H1 (cell line): ENCODE data around the gene CD300H. TPM values are rescaled to one million over a fixed set of nuclear protein-coding genes. Genes with fewer than 3 reads are reported as not detected.

Experiments used
- CTCF ChIA-PET: fragments of 300-600 bp; sonication (Branson Sonifier 250); formaldehyde crosslinking; loops from one replicate; lab custom pipeline; 2021; ENCODE audit not compliant: partially characterized antibody; lab: Charles Lee
- POLR2A ChIA-PET: fragments of 300-600 bp; sonication (Branson Sonifier 250); formaldehyde crosslinking; loops from one replicate; lab custom pipeline; 2021; ENCODE audit warnings: inconsistent platforms; ENCODE audit not compliant: partially characterized antibody; lab: Charles Lee
- DNase-seq, 2 experiments: peaks; one replicate each; pipeline versions ENCODE4 v3.0.0 to v3.0.0-alpha.2; 2010 to 2022; ENCODE audit warnings: low spot score in 2 of 2, low read depth in 1 of 2, mixed read lengths in 1 of 2
- FAIRE-seq: peaks from 2 replicates; lab custom pipeline; 2011; peaks lifted over from hg19 to GRCh38; lab: Jason Lieb, UNC
- H2AFZ ChIP-seq: 2 replicates; pipeline ENCODE4 v1.8.1; 2012; ENCODE audit warnings: low read length, inconsistent platforms
- H2AK5ac ChIP-seq: 2 replicates; pipeline ENCODE4 v1.6.1; 2013; ENCODE audit warnings: low read depth, low read length
- H2BK120ac ChIP-seq: replicated peaks from 2 replicates; pipeline ENCODE3; 2013; ENCODE audit warnings: low read depth, low read length, inconsistent platforms
- H2BK12ac ChIP-seq: 2 replicates; pipeline ENCODE4 v1.6.1; 2013; ENCODE audit warnings: low read depth, low read length
- H2BK15ac ChIP-seq: 2 replicates; pipeline ENCODE4 v1.6.1; 2013; ENCODE audit warnings: low read length
- H2BK20ac ChIP-seq: 2 replicates; pipeline ENCODE4 v1.6.1; 2013; ENCODE audit warnings: low read length
- H2BK5ac ChIP-seq: 2 replicates; pipeline ENCODE4 v1.6.1; 2013; ENCODE audit warnings: low read depth, low read length
- H3K14ac ChIP-seq: 2 replicates; pipeline ENCODE4 v1.6.1; 2013; ENCODE audit warnings: inconsistent platforms; ENCODE audit not compliant: insufficient read length
- H3K18ac ChIP-seq: 2 replicates; pipeline ENCODE4 v1.6.1; 2013; ENCODE audit warnings: low read length; ENCODE audit errors: extremely low read depth
- H3K23ac ChIP-seq: 2 replicates; pipeline ENCODE4 v1.6.1; 2013; ENCODE audit warnings: inconsistent platforms; ENCODE audit not compliant: insufficient read length
- H3K23me2 ChIP-seq: 2 replicates; pipeline ENCODE4 v1.6.1; 2013; ENCODE audit warnings: low read depth, low read length
- H3K27ac ChIP-seq: 2 replicates; pipeline ENCODE4 v1.6.1; 2011; ENCODE audit warnings: low read depth, low read length, inconsistent platforms
- H3K27me3 ChIP-seq, 4 experiments: replicated peaks in 1 of 4; 1 replicate in 1 of 4; 2 replicates in 3 of 4; pipeline versions ENCODE4 v1.6.1 to v1.8.1; 2011 to 2013; ENCODE audit warnings: low read length in 3 of 4, mild to moderate bottlenecking in 3 of 4, inconsistent platforms in 2 of 4, mixed read lengths in 2 of 4, moderate library complexity in 1 of 4; ENCODE audit not compliant: control insufficient read depth in 3 of 4, insufficient read depth in 3 of 4; ENCODE audit errors: extremely low read depth in 1 of 4
- H3K36me3 ChIP-seq, 4 experiments: 2 replicates each; pipeline versions ENCODE4 v1.6.1 to v1.8.1; 2011 to 2013; ENCODE audit warnings: mild to moderate bottlenecking in 4 of 4, low read length in 3 of 4, moderate library complexity in 2 of 4, control low read depth in 1 of 4, inconsistent platforms in 1 of 4; ENCODE audit not compliant: insufficient read depth in 4 of 4, control insufficient read depth in 2 of 4
- H3K4ac ChIP-seq: replicated peaks from 2 replicates; pipeline ENCODE3; 2013; ENCODE audit warnings: low read length, low read depth, mixed read lengths, inconsistent platforms; ENCODE audit not compliant: insufficient read length
- H3K4me1 ChIP-seq, 4 experiments: replicated peaks in 1 of 4; 1 replicate in 1 of 4; 2 replicates in 3 of 4; pipeline versions ENCODE4 v1.6.1 to v1.8.1; 2011 to 2013; ENCODE audit warnings: low read length in 3 of 4, inconsistent platforms in 2 of 4, mixed read lengths in 1 of 4; ENCODE audit not compliant: insufficient read depth in 4 of 4, control insufficient read depth in 3 of 4
- H3K4me2 ChIP-seq, 2 experiments: 2 replicates each; pipeline versions ENCODE4 v1.6.1 to v1.8.1; 2011 to 2013; ENCODE audit warnings: low read depth in 2 of 2, low read length in 2 of 2, control low read depth in 1 of 2, inconsistent platforms in 1 of 2, mild to moderate bottlenecking in 1 of 2; ENCODE audit not compliant: insufficient read depth in 1 of 2
- H3K4me3 ChIP-seq, 4 experiments: fragments of 200-600, 300-600 bp in 1 of 4; sonication (generic), shearing (Covaris generic), sonication (Bioruptor Twin) in 1 of 4; 2 replicates each; pipeline versions ENCODE4 v1.5.1 to v1.8.1; 2011 to 2016; ENCODE audit warnings: low read length in 4 of 4, low read depth in 3 of 4, control low read depth in 2 of 4, inconsistent platforms in 2 of 4, mild to moderate bottlenecking in 2 of 4, mixed read lengths in 1 of 4, moderate library complexity in 1 of 4; ENCODE audit not compliant: insufficient read depth in 2 of 4; ENCODE audit errors: extremely low read depth in 1 of 4
- H3K56ac ChIP-seq: replicated peaks from 2 replicates; pipeline ENCODE3; 2013; ENCODE audit warnings: low read depth, mild to moderate bottlenecking, mixed read lengths, low read length, inconsistent platforms; ENCODE audit not compliant: insufficient read length
- H3K79me1 ChIP-seq: 2 replicates; pipeline ENCODE4 v1.6.1; 2013; ENCODE audit warnings: low read depth, low read length, control low read depth
- H3K79me2 ChIP-seq, 2 experiments: 2 replicates each; pipeline versions ENCODE4 v1.6.1 to v1.8.1; 2012 to 2013; ENCODE audit warnings: low read length in 2 of 2, mild to moderate bottlenecking in 2 of 2, inconsistent platforms in 1 of 2; ENCODE audit not compliant: insufficient read depth in 2 of 2, control insufficient read depth in 1 of 2
- H3K9ac ChIP-seq, 4 experiments: replicated peaks in 1 of 4; 1 replicate in 1 of 4; 2 replicates in 3 of 4; pipeline versions ENCODE4 v1.6.1 to v1.8.1; 2011 to 2013; ENCODE audit warnings: low read depth in 3 of 4, low read length in 3 of 4, control low read depth in 2 of 4, mild to moderate bottlenecking in 2 of 4, moderate library complexity in 2 of 4, inconsistent platforms in 1 of 4; ENCODE audit errors: extremely low read depth in 1 of 4
- H3K9me3 ChIP-seq, 2 experiments: 2 replicates each; pipeline versions ENCODE4 v1.6.1 to v1.8.1; 2012 to 2013; ENCODE audit warnings: mild to moderate bottlenecking in 2 of 2, moderate library complexity in 2 of 2, control low read depth in 1 of 2, inconsistent platforms in 1 of 2, low read depth in 1 of 2, low read length in 1 of 2, mixed read lengths in 1 of 2; ENCODE audit not compliant: insufficient read depth in 2 of 2
- H4K20me1 ChIP-seq, 2 experiments: replicated peaks in 1 of 2; 2 replicates each; pipeline versions ENCODE3 to v1.8.1; 2011 to 2013; ENCODE audit warnings: inconsistent platforms in 2 of 2, low read length in 2 of 2, mild to moderate bottlenecking in 1 of 2; ENCODE audit not compliant: insufficient read depth in 2 of 2, control insufficient read depth in 1 of 2
- H4K5ac ChIP-seq: 2 replicates; pipeline ENCODE4 v1.6.1; 2013; ENCODE audit warnings: low read length, low read depth, mixed read lengths, inconsistent platforms; ENCODE audit not compliant: insufficient read length
- H4K8ac ChIP-seq: 2 replicates; pipeline ENCODE4 v1.8.0; 2013; ENCODE audit warnings: mild to moderate bottlenecking, moderate library complexity, low read length, inconsistent platforms; ENCODE audit not compliant: insufficient read depth; ENCODE audit errors: extremely low read depth
- H4K91ac ChIP-seq: replicated peaks from 2 replicates; pipeline ENCODE3; 2013; ENCODE audit warnings: low read length, mixed read lengths, inconsistent platforms; ENCODE audit not compliant: insufficient read length
- CBX5 ChIP-seq: fragments of 300-800, 300-1000 bp; sonication (generic); IDR thresholded peaks from 2 replicates; pipeline ENCODE4 v1.7.1; 2016; ENCODE audit warnings: antibody characterized with exemption, low read length, low read depth
- WGBS, 2 experiments: shearing (Covaris generic) in 1 of 2; methylation state at CpG; one replicate each; pipeline versions ENCODE4 v1.1.6 to v1.1.7; 2013 to 2015; ENCODE audit warnings: low lambda C conversion rate in 2 of 2, mixed read lengths in 2 of 2, inconsistent platforms in 1 of 2, low coverage in 1 of 2, missing lambda C conversion rate in 1 of 2; ENCODE audit not compliant: insufficient replicate concordance in 2 of 2, insufficient coverage in 1 of 2, insufficient read length in 1 of 2; ENCODE audit errors: extremely low coverage in 1 of 2, missing lambda C conversion rate in 1 of 2; 5-methylcytosine and 5-hydroxymethylcytosine counted together
- polyA plus RNA-seq, 7 experiments: library from polyadenylated mRNA; depleted of rRNA in 3 of 7; stranded (reverse) in 5 of 7; unstranded in 2 of 7; fragments of >200 nt in 5 of 7; fragments of 200-250 nt in 2 of 7; gene quantifications; 1 replicate in 5 of 7; 2 replicates in 1 of 7; 4 replicates in 1 of 7; pipeline versions ENCODE4 v1.2.1 to v1.2.3, GENCODE V29; 2011 to 2013; ENCODE audit warnings: missing spikeins in 2 of 7, mixed read lengths in 2 of 7
- total RNA-seq: library from RNA; stranded (reverse); fragmentation: NEBNext Ultra II Directional; extraction: Animal tissue kit (Norgen Biotek cat#: 25700); gene quantifications from 2 replicates; pipeline ENCODE4 v1.2.1, GENCODE V29; 2021

The CD300H gene
- total and polyA plus RNA-seq, 2 of the 8 experiments (the other 6 are each of a cell fraction or from before 2014, with no cell fraction given) = not detected

DNA sequence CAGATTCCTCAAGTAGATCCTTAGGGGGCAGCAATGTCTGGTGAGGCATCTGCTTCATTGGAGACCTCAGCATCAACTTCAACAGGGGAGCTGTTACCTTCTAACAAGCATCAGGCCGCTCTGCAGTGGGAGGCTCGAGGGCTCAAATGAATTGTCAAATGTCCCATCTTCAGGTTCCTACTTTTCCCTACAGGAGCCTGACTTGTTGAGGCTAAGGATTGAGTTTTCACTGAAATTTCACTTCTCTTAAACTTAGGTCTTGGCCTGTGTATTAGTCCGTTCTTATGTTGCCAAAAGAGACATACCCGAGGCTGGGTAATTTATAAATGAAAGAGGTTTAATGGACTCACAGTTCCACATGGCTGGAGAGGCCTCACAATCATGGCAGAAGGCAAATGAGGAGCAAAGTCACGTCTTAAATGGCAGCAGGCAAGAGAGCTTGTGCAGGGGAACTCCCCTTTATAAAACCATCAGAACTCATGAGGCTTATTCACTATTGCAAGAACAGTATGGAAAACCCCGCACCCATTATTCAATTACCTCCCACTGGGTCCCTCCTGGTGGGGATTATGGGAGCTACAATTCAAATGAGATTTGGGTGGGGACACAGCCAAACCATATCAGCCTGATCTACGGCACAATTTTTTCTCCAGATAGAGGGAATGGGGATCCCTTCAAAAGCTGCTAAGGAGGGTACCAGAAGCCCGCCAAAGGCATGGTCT lies 29.9 kb upstream of the CD300H start:
- Histone ChIP-seq H3K4ac (no peak overlapping the region), H3K4me2 (no peak overlapping the region), H3K36me3 (no peaks in the 10 kb centered on the region), H3K9me3 (no peaks in the 10 kb centered on the region), H3K23ac (no peak overlapping the region), H3K4me3 (no peak overlapping the region), H2BK12ac (no peak overlapping the region), H3K14ac (no peak overlapping the region), H4K5ac (no peak overlapping the region), H4K91ac (no peak overlapping the region), H3K9ac (no peak overlapping the region), H3K79me1 (no peaks in the 10 kb centered on the region), H3K79me2 (no peaks in the 10 kb centered on the region), H3K23me2 (peaks cover 2% of the 10 kb centered on the region; the same call in 1 of the 2 replicates), H4K8ac (no peak overlapping the region), H3K56ac (no peak overlapping the region), H2BK15ac (no peak overlapping the region), H4K20me1 (peaks cover 0 to 1% of the 10 kb centered on the region in 2 experiments), H2AFZ (no peak overlapping the region), H2AK5ac (no peak overlapping the region), H2BK20ac (no peak overlapping the region), H3K27ac (no peak overlapping the region), H2BK5ac (no peak overlapping the region), H3K4me1 (peaks cover 0 to 6% (median 2%) of the 10 kb centered on the region in 4 experiments; a peak in 1 of 7 replicates), H3K27me3 (peaks cover 0 to 5% (median 0%) of the 10 kb centered on the region in 4 experiments; a peak in 2 of 7 replicates), H2BK120ac (no peak overlapping the region), H3K18ac (no peak overlapping the region)
- FAIRE-seq (no peak), DNase-seq (no peak)
- ChIA-PET POLR2A (no interaction called here), CTCF (interaction anchor here (0.9 to 3.3 kb wide), 9 partner anchors 9 to 294 kb away, joined by 3 to 14 read pairs (median 4); partner anchors contain the start of genes CD300H and GPR142)
- WGBS, 2 experiments = 81% methylated on average over 8 of the region's 8 CpGs; no CpG with 5 or more reads in 1 of the 2 experiments
- no peak for TF ChIP-seq CBX5
